HEK293T (cell line): ENCODE data around the gene IGFBP5.

Experiments
- BHLHE40 ChIP-seq: fragments of 450-650 bp; IDR thresholded peaks from 2 replicates; pipeline ENCODE4 v1.6.1; 2016; ENCODE audit warnings: mild to moderate bottlenecking, moderate library complexity, borderline replicate concordance
- CTBP1 ChIP-seq: fragments of 450-650 bp; IDR thresholded peaks from 2 replicates; pipeline ENCODE4 v1.6.1; 2016; ENCODE audit warnings: borderline replicate concordance
- ELF4 ChIP-seq: fragments of 450-650 bp; IDR thresholded peaks from 2 replicates; pipeline ENCODE4 v1.6.1; 2017; ENCODE audit warnings: antibody characterized with exemption
- FOXA1 ChIP-seq: fragments of 450-650 bp; IDR thresholded peaks from 2 replicates; pipeline ENCODE4 v1.6.1; 2016; ENCODE audit warnings: mild to moderate bottlenecking
- FOXK2 ChIP-seq: fragments of 450-650 bp; IDR thresholded peaks from 2 replicates; pipeline ENCODE4 v1.6.1; 2016; ENCODE audit warnings: mild to moderate bottlenecking
- FOXM1 ChIP-seq: fragments of 450-650 bp; IDR thresholded peaks from 2 replicates; pipeline ENCODE4 v1.6.1; 2017; ENCODE audit warnings: mild to moderate bottlenecking, borderline replicate concordance
- L3MBTL2 ChIP-seq: fragments of 450-650 bp; conservative IDR thresholded peaks from 2 replicates; pipeline ENCODE4 v1.6.1; 2016; ENCODE audit warnings: mild to moderate bottlenecking
- NFRKB ChIP-seq: fragments of 450-650 bp; IDR thresholded peaks from 2 replicates; pipeline ENCODE4 v1.6.1; 2016; ENCODE audit warnings: mild to moderate bottlenecking, moderate library complexity
- PKNOX1 ChIP-seq: fragments of 450-650 bp; IDR thresholded peaks from 2 replicates; pipeline ENCODE4 v1.6.1; 2016
- SP1 ChIP-seq: fragments of 450-650 bp; IDR thresholded peaks from 2 replicates; pipeline ENCODE4 v1.6.1; 2017
- SUZ12 ChIP-seq: fragments of 450-650 bp; IDR thresholded peaks from 2 replicates; pipeline ENCODE4 v1.6.1; 2016; ENCODE audit warnings: mild to moderate bottlenecking
- TARDBP ChIP-seq: fragments of 450-650 bp; IDR thresholded peaks from 2 replicates; pipeline ENCODE4 v1.6.1; 2016
- ZNF384 ChIP-seq: fragments of 450-650 bp; IDR thresholded peaks from 2 replicates; pipeline ENCODE4 v1.6.1; 2016

GRCh38 chr2:216736326-216736725 lies 41.0 kb upstream of the IGFBP5 start:
- TF ChIP-seq SUZ12 = no peak
- no peak for TF ChIP-seq FOXK2
- TF ChIP-seq SP1 = no peak
- no peak for TF ChIP-seq CTBP1
- TF ChIP-seq ZNF384 = no peak
- TF ChIP-seq FOXA1 = no peak
- no peak for TF ChIP-seq TARDBP
- TF ChIP-seq PKNOX1 = no peak
- no peak for TF ChIP-seq BHLHE40
- TF ChIP-seq NFRKB = no peak
- TF ChIP-seq L3MBTL2 = no peak
- no peak for TF ChIP-seq FOXM1
- TF ChIP-seq ELF4 = no peak
